H1 (cell line): ENCODE data around the gene AGAP1.

Experiments
- BRCA1 ChIP-seq: IDR thresholded peaks from 2 replicates; pipeline ENCODE4 v1.6.1; 2012; ENCODE audit warnings: low read depth, low read length, improper control_type of control experiment
- EP300 ChIP-seq, 2 experiments: IDR thresholded peaks; 1 replicate in 1 of 2; 2 replicates in 1 of 2; pipeline ENCODE4 v1.6.1; 2011 to 2012; ENCODE audit warnings: low read depth in 2 of 2, low read length in 2 of 2, mild to moderate bottlenecking in 2 of 2, borderline replicate concordance in 1 of 2, inconsistent platforms in 1 of 2, moderate library complexity in 1 of 2
- GABPA ChIP-seq: IDR thresholded peaks from 2 replicates; pipeline ENCODE4 v1.6.1; 2011; ENCODE audit warnings: mild to moderate bottlenecking, low read length, moderate library complexity, borderline replicate concordance; ENCODE audit not compliant: insufficient read depth
- GTF2F1 ChIP-seq: IDR thresholded peaks from 2 replicates; pipeline ENCODE4 v1.6.1; 2012; ENCODE audit warnings: low read depth, low read length, improper control_type of control experiment, borderline replicate concordance
- HDAC6 ChIP-seq: IDR thresholded peaks from one replicate; pipeline ENCODE4 v1.7.1; 2012; ENCODE audit warnings: low read depth, mild to moderate bottlenecking, inconsistent platforms, low read length, moderate library complexity
- MAFK ChIP-seq: IDR thresholded peaks from 2 replicates; pipeline ENCODE4 v1.6.1; 2012; ENCODE audit warnings: low read depth, mild to moderate bottlenecking, improper control_type of control experiment, low read length
- POLR2AphosphoS5 ChIP-seq: IDR thresholded peaks from 2 replicates; pipeline ENCODE4 v1.6.1; 2011; ENCODE audit warnings: low read depth, low read length
- RFX5 ChIP-seq: IDR thresholded peaks from 2 replicates; pipeline ENCODE4 v1.6.1; 2011; ENCODE audit warnings: low read depth, low read length, improper control_type of control experiment, borderline replicate concordance
- YY1 ChIP-seq: IDR thresholded peaks from 2 replicates; pipeline ENCODE4 v1.6.1; 2011; ENCODE audit warnings: low read depth, mild to moderate bottlenecking, low read length
- TF ChIP-seq, protein P1 (sequence below), 3 experiments: IDR thresholded peaks; 1 replicate in 2 of 3; 2 replicates in 1 of 3; pipeline versions ENCODE4 v1.5.1 to v1.6.1; 2011; ENCODE audit warnings: low read length in 3 of 3, mild to moderate bottlenecking in 3 of 3, inconsistent platforms in 2 of 3, low read depth in 1 of 3, moderate library complexity in 1 of 3; ENCODE audit not compliant: insufficient read depth in 1 of 3; ENCODE audit errors: control extremely low read depth in 1 of 3
- TF ChIP-seq, protein P2 (sequence below): IDR thresholded peaks from 2 replicates; pipeline ENCODE4 v1.6.1; 2012; ENCODE audit warnings: inconsistent platforms

DNA sequence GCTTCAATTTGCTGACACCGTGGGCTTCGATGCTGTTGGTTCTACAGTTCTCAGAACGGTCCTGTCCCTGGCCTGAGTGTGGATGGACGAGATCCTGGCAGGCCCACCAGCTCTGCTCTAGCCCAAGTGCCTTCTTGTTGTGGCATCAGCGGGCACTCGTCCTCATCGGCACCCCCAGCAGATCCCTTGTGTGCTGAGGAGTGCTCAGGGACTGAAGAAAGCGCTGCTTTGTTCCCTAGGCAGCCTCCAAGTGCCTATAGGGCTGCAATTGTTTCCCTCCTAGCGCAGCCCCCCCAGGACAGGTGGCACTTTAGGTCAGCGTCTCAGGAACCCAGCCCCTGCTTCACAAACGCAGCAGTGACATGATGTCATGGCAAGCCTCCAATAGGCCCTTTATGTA is 217.7 kb downstream of the AGAP1 start:
- TF ChIP-seq, protein P1, sequence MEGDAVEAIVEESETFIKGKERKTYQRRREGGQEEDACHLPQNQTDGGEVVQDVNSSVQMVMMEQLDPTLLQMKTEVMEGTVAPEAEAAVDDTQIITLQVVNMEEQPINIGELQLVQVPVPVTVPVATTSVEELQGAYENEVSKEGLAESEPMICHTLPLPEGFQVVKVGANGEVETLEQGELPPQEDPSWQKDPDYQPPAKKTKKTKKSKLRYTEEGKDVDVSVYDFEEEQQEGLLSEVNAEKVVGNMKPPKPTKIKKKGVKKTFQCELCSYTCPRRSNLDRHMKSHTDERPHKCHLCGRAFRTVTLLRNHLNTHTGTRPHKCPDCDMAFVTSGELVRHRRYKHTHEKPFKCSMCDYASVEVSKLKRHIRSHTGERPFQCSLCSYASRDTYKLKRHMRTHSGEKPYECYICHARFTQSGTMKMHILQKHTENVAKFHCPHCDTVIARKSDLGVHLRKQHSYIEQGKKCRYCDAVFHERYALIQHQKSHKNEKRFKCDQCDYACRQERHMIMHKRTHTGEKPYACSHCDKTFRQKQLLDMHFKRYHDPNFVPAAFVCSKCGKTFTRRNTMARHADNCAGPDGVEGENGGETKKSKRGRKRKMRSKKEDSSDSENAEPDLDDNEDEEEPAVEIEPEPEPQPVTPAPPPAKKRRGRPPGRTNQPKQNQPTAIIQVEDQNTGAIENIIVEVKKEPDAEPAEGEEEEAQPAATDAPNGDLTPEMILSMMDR (IDR thresholded peaks at IDR 0.05; ENCODE audit: control extremely low read depth in 1 of 3, insufficient read depth in 1 of 3, low read depth in 1 of 3, low read length in 3 of 3) = no peak
- TF ChIP-seq RFX5 (no peak), GABPA (no peak), YY1 (no peak), HDAC6 (no peak), MAFK (no peak), EP300 (IDR thresholded peaks at IDR 0.05; ENCODE audit: borderline replicate concordance in 1 of 2, low read depth in 2 of 2, low read length in 2 of 2) (no peak), POLR2AphosphoS5 (no peak), BRCA1 (no peak), GTF2F1 (no peak)
- TF ChIP-seq, protein P2, sequence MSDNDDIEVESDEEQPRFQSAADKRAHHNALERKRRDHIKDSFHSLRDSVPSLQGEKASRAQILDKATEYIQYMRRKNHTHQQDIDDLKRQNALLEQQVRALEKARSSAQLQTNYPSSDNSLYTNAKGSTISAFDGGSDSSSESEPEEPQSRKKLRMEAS = no peak
